Osteocyte (in vitro differentiated cells): ENCODE measurements around the gene TEC. TPM values are rescaled to one million over a fixed set of nuclear protein-coding genes. Genes with fewer than 3 reads are reported as not detected.

Experiments
- DNase-seq: peaks from one replicate; pipeline ENCODE4 v3.0.0; 2021; ENCODE audit warnings: mixed read lengths; ENCODE audit not compliant: unreplicated experiment; ENCODE audit errors: extremely low spot score
- H3K27ac Mint-ChIP-seq: one replicate; pipeline ENCODE4 v1.8.0; 2021; ENCODE audit warnings: mild to moderate bottlenecking, mixed read lengths; ENCODE audit not compliant: unreplicated experiment
- H3K27me3 Mint-ChIP-seq: one replicate; pipeline ENCODE4 v1.8.0; 2021; ENCODE audit warnings: mixed read lengths; ENCODE audit not compliant: unreplicated experiment
- H3K36me3 Mint-ChIP-seq: one replicate; pipeline ENCODE4 v1.8.0; 2021; ENCODE audit warnings: mixed read lengths; ENCODE audit not compliant: unreplicated experiment
- H3K4me1 Mint-ChIP-seq: one replicate; pipeline ENCODE4 v1.8.0; 2021; ENCODE audit warnings: mixed read lengths; ENCODE audit not compliant: unreplicated experiment
- H3K4me3 Mint-ChIP-seq: one replicate; pipeline ENCODE4 v1.8.0; 2021; ENCODE audit warnings: mild to moderate bottlenecking, moderate library complexity, mixed read lengths; ENCODE audit not compliant: unreplicated experiment
- H3K9me3 Mint-ChIP-seq: one replicate; pipeline ENCODE4 v1.8.0; 2021; ENCODE audit warnings: mixed read lengths; ENCODE audit not compliant: unreplicated experiment
- total RNA-seq: library from RNA; stranded (reverse); gene quantifications from 2 replicates; pipeline ENCODE4 v1.2.1, GENCODE V29; 2021
- TF ChIP-seq, protein P1 (sequence below): fragments of 200-600 bp; sonication (generic); IDR thresholded peaks from 2 replicates; pipeline ENCODE4 v1.5.0; 2021; ENCODE audit warnings: antibody characterized with exemption, mild to moderate bottlenecking, moderate library complexity

TEC gene
- total RNA-seq, 1 donor from 2014 or later, result not detected

DNA sequence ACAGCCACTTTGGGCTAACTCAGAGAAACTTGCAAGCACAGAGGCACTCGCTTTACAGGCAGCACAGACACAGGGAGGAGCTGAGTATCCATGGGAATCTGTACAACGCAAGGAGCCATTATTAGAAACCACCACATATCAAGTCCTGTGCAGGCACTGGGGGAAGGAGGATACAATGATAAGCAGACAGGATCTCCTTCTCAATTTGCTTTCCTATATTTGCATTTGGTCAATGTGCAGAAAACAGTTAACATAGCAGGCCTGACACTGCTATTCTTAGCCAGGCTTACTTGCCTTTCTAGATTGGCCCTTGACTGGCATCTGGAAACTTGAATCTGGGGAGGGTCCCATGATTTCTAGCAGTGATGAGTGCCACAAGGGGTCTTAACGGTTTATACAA, 65.8 kb downstream of the TEC start:
- Mint-ChIP-seq H3K4me1 (no peaks in the 10 kb centered on the region), H3K4me3 (no peak overlapping the region), H3K36me3 (no peaks in the 10 kb centered on the region), H3K27ac (no peak overlapping the region), H3K27me3 (peaks cover 42% of the 10 kb centered on the region), H3K9me3 (no peaks in the 10 kb centered on the region)
- TF ChIP-seq, protein P1, sequence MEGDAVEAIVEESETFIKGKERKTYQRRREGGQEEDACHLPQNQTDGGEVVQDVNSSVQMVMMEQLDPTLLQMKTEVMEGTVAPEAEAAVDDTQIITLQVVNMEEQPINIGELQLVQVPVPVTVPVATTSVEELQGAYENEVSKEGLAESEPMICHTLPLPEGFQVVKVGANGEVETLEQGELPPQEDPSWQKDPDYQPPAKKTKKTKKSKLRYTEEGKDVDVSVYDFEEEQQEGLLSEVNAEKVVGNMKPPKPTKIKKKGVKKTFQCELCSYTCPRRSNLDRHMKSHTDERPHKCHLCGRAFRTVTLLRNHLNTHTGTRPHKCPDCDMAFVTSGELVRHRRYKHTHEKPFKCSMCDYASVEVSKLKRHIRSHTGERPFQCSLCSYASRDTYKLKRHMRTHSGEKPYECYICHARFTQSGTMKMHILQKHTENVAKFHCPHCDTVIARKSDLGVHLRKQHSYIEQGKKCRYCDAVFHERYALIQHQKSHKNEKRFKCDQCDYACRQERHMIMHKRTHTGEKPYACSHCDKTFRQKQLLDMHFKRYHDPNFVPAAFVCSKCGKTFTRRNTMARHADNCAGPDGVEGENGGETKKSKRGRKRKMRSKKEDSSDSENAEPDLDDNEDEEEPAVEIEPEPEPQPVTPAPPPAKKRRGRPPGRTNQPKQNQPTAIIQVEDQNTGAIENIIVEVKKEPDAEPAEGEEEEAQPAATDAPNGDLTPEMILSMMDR, result no peak
- DNase-seq, result no peak

DNA sequence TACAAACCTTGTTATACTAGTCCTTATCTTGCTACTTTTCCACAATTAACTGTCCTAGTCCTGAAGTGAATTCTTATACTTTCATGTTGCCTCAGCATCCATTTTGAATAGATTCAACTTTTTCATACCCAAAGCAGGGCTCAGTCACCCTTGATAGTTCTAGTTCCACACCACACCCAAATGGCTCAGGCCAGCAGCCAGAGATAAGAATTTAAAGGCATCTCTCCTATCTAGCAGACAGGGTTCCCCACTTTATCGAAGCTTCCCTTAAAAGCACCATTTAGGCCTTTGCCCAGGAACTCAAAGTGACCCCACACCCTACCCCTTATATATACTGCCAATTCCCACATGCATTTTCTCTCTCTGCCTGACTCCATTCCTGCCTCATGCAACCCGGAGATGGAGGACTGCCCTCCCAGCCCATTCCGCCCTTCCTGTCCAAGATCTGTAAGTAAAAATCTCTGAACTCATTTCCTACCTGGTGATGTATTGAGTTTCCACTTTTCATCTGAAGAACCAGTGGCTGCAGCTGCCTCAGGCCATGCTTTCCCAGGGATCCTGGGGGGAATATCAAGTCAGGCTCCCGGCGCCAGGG, 71.9 kb downstream of the TEC start:
- Mint-ChIP-seq H3K9me3 (no peaks in the 10 kb centered on the region), H3K4me1 (peaks cover 6% of the 10 kb centered on the region), H3K27me3 (peaks cover 55% of the 10 kb centered on the region), H3K4me3 (no peak overlapping the region), H3K27ac (no peak overlapping the region), H3K36me3 (no peaks in the 10 kb centered on the region)
- TF ChIP-seq, protein P1, result no peak
- DNase-seq, result no peak

GRCh38 chr4:48196758-48197504, 72.7 kb downstream of the TEC start:
- no peak overlapping the region for H3K4me3 Mint-ChIP-seq
- no peaks in the 10 kb centered on the region for H3K36me3 Mint-ChIP-seq
- peaks cover 58% of the 10 kb centered on the region for H3K27me3 Mint-ChIP-seq
- TF ChIP-seq, protein P1, result no peak
- no peaks in the 10 kb centered on the region for H3K9me3 Mint-ChIP-seq
- DNase-seq, result no peak
- H3K27ac Mint-ChIP-seq, result no peak overlapping the region
- H3K4me1 Mint-ChIP-seq, result peaks cover 6% of the 10 kb centered on the region

DNA sequence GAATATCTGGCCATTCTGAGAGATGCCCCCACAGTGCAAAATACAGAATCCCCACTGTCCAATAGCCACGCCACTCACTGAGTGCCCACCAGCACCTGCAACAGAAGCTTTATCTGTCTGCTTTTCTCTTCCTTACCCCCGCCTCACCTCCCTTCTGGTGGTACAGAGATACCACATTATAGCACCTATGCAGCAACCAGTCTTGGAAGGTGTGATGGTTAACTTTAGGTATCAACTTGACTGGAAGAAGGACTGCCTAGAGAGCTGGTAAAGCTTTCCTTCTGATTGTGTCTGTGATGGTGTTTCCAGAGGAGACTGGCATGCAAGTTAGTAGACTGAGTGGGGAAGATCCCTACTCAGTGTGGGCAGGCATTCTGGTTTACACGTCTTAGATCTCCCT, 73.8 kb downstream of the TEC start:
- no peak for DNase-seq
- no peak overlapping the region for H3K27ac Mint-ChIP-seq
- H3K9me3 Mint-ChIP-seq, result no peaks in the 10 kb centered on the region
- H3K4me3 Mint-ChIP-seq, result no peak overlapping the region
- H3K27me3 Mint-ChIP-seq, result peaks cover 50% of the 10 kb centered on the region
- TF ChIP-seq, protein P1, result no peak
- peaks cover 6% of the 10 kb centered on the region for H3K4me1 Mint-ChIP-seq
- H3K36me3 Mint-ChIP-seq, result no peaks in the 10 kb centered on the region

- H3K4me1 Mint-ChIP-seq, result peaks cover 6% of the 10 kb centered on the region
- DNase-seq, result no peak
- no peaks in the 10 kb centered on the region for H3K9me3 Mint-ChIP-seq
- TF ChIP-seq, protein P1, result no peak
- H3K27me3 Mint-ChIP-seq, result peaks cover 51% of the 10 kb centered on the region
- no peak overlapping the region for H3K4me3 Mint-ChIP-seq
- H3K27ac Mint-ChIP-seq, result no peak overlapping the region
- no peaks in the 10 kb centered on the region for H3K36me3 Mint-ChIP-seq
Measured at GRCh38 chr4:48195374-48195773, 74.3 kb downstream of the TEC start.
